Prostate gland (tissue), 2 donors: ENCODE data around the gene ATP6AP1.

Experiments used
- POLR2A ChIP-seq: fragments of 450-650 bp; IDR thresholded peaks from one replicate; pipeline ENCODE4 v1.6.1; 2016; ENCODE audit warnings: antibody characterized with exemption, mild to moderate bottlenecking
- POLR2AphosphoS5 ChIP-seq: sonication (generic); formaldehyde crosslinking; IDR thresholded peaks from one replicate; pipeline ENCODE4 v1.6.1; 2017; ENCODE audit warnings: antibody characterized with exemption
- TF ChIP-seq, protein P1 (sequence below), 4 experiments: fragments of 200-600 bp in 2 of 4; fragments of 450-650 bp in 2 of 4; sonication (generic) in 2 of 4; IDR thresholded peaks; 1 replicate in 3 of 4; 2 replicates in 1 of 4; pipeline ENCODE4 v1.5.1; 2016 to 2019; ENCODE audit warnings: antibody characterized with exemption in 4 of 4, mild to moderate bottlenecking in 2 of 4, moderate library complexity in 2 of 4

DNA sequence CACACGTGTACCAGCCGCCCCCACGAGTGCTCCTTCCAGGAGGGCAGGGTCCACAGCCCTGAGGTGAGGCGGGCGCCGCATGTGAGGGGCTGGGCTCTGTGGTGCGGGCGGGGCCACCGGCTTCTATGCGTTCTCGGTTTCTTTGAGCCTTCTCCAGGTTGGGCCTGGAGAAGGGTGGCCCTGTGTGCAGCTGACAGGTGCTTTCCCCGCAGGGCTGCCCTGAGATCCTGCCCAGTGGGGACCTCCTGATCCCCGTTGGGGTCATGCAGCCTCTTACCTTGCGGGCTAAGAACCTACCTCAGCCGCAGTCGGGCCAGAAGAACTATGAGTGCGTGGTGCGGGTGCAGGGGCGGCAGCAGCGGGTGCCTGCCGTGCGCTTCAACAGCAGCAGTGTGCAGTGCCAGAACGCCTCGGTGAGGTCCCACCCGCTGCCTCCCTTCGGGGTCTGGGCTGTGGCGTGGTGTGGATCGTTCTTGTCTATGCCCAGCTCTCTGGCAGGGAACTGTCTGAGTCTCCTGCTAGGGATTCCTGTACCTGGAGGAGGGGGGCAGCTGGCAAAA is 36.4 kb downstream of the ATP6AP1 start:
- TF ChIP-seq POLR2A (no peak), POLR2AphosphoS5 (no peak)
- TF ChIP-seq, protein P1, sequence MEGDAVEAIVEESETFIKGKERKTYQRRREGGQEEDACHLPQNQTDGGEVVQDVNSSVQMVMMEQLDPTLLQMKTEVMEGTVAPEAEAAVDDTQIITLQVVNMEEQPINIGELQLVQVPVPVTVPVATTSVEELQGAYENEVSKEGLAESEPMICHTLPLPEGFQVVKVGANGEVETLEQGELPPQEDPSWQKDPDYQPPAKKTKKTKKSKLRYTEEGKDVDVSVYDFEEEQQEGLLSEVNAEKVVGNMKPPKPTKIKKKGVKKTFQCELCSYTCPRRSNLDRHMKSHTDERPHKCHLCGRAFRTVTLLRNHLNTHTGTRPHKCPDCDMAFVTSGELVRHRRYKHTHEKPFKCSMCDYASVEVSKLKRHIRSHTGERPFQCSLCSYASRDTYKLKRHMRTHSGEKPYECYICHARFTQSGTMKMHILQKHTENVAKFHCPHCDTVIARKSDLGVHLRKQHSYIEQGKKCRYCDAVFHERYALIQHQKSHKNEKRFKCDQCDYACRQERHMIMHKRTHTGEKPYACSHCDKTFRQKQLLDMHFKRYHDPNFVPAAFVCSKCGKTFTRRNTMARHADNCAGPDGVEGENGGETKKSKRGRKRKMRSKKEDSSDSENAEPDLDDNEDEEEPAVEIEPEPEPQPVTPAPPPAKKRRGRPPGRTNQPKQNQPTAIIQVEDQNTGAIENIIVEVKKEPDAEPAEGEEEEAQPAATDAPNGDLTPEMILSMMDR (IDR thresholded peaks at IDR 0.05), result no peak
